GM19239 (cell line): ENCODE data around the gene DZIP1.

ENCODE experiments used
- DNase-seq: peaks from one replicate; pipeline ENCODE4 v3.0.0; 2011; ENCODE audit warnings: low spot score; ENCODE audit not compliant: insufficient read length
- FAIRE-seq: peaks from 2 replicates; lab custom pipeline; 2011; peaks lifted over from hg19 to GRCh38; lab: Jason Lieb, UNC

The DZIP1 gene

GRCh38 chr13:95553581-95554385, 90.7 kb downstream of the DZIP1 start:
- DNase-seq (no peak), FAIRE-seq (peak; percentile 26)

- no peak for DNase-seq
- FAIRE-seq: no peak
Measured at GRCh38 chr13:95552539-95553441, 91.7 kb downstream of the DZIP1 start, which contains the start of gene CLDN10. Gene CLDN10 (plus strand): TSS chr13:95552720. CDS start chr13:95552754, 34 bp downstream.

DNA sequence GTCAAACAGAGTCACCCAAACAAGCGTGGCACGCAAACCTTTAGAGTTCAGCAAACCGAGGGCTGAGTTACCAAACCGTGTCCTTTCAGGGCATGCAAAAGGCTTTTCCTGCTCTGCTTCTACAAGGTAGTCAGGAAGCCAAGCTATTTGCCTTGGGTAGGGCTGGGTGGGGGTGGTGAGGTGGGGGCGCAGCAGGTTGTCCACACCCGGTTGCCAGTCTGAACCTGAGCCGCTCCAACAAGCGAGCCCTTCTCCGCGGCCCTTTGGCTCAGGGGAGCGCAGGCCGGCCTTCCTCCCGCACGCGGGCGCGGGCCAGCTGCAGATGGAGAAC, 92.3 kb downstream of the DZIP1 start:
- DNase-seq (no peak), FAIRE-seq (no peak)

DNA sequence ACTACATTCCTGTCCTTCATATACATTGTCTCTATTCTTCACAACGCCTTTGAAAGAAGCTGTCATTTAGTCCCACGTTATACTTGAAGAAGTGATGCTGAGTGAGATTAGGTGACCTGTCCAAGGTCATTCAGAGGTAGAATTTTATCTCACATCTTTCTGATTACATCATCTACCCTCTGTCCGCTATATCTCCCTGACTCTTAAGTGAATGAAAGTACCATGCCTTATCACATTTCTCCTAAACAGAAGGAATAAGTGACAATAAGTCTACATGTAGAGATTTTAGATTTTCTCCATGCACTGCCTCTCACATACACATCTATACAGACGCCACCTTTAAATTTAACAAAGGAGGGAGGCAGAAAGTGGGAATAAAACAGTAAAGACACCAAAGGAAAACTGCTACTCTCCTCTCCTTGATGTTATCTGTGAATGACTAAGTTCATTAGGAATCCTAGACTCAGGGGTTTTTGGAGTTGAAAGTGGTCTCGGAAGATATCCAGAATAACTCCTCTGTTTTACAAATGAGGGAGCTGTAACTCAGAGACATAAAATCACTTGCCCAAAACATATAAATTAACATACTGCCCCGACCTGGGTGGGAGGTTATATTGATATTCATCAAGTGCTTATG, 96.9 kb downstream of the DZIP1 start:
- no peak for FAIRE-seq

DNA sequence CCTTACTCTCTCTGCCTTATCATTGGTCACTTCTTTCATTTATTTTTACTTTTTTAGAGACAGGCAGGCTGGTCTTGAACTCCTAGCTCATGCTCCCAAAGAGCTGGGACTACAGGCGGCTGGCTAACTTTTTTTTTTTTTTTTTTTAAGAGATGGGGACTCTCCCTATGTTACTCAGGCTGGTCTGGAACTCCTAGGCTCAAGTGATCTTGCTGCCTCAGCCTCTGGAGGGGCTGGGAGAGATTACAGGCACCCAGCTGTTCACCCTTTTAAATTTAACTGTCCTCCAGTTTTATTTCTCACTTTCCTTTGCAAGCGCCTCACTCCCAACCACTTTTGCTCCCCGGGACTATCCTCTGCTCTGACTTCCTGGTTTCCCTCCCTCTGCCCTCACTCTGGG, 97.6 kb downstream of the DZIP1 start:
- DNase-seq (no peak), FAIRE-seq (no peak)

More for the DNA sequence above, 96.9 kb downstream of the DZIP1 start:
- DNase-seq: no peak

DNA sequence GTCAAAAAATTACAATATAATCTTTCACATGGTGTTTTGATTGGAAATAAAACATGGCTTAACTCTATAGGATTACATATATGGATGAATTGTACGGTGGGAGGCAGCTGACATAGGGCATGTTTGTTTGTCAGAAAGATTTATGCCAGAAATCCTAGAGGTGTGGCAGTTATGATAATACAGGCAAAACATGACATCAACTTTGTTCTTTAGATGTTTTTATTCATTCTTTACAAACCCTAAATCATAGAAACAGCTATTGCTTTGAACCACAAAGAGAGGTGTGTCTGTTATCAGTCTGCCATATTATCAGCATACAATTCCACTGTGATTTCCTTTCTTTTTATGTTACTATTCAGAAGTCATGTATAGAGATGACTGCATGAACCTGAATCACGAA, 100.2 kb downstream of the DZIP1 start:
- DNase-seq (no peak), FAIRE-seq (no peak)

- FAIRE-seq (no peak), DNase-seq (no peak)
Measured at GRCh38 chr13:95541911-95542474, 102.5 kb downstream of the DZIP1 start.

DNA sequence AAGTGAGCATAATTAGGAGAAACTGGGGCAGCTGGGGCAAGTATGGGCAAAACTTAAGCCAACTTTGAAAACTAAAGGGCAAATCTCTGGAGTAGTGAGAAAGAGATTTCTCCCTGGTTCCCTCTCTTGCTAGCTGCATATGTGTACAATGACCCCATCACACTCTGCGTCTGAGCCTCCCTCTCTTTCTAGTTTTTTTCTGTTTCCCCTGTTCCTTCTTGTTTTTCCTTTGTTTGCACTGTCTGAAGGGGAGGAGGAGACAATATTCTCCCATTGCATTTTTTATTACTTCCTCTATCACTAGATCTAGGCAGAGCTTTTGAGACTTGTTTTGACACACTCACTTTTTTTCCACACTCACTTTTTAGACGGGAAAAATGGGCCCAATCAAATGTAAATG, 103.2 kb downstream of the DZIP1 start:
- FAIRE-seq (no peak), DNase-seq (no peak)

DNA sequence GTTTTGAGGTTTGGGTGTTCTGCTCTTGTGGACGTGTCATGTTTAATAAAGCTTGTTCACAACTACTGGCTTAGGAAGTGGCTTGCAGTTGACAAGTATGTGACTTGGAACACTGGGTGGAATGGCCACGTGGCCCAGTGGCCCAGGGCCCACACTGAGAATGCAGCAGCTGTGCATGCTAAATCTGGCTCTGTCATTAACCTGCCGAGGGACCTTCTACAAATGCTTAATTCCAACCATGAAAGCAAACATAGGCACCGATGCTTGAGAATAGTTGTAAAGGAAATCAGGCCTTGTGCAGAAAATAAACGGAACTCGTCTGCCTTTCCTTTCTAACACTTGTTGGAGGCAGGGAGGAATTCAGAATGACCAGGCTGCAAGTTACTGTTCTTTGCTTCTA, 103.6 kb downstream of the DZIP1 start:
- FAIRE-seq (no peak), DNase-seq (no peak)

GRCh38 chr13:95536632-95537241, 107.8 kb downstream of the DZIP1 start:
- DNase-seq (no peak), FAIRE-seq (peak; percentile 86)

DNA sequence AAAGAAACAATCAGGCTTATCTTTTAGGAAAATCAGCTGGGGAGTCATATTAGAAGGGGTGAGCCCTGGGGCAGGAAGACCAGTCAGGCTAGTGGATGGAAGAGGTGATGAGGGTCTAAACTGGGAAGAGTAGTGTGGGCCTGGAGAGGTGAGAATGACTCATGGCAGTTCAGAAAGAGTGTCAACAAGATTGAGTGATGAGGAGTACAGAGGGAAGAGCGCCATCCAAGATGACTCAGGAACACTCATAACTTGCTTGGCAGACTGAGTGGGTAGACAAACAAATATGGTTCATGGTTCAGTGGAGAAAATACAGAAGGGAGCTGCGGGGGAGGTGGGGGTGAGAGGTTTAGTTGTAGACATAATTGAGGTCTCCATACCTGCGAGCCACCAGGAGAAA, 109.3 kb downstream of the DZIP1 start:
- FAIRE-seq (no peak), DNase-seq (no peak)

DNA sequence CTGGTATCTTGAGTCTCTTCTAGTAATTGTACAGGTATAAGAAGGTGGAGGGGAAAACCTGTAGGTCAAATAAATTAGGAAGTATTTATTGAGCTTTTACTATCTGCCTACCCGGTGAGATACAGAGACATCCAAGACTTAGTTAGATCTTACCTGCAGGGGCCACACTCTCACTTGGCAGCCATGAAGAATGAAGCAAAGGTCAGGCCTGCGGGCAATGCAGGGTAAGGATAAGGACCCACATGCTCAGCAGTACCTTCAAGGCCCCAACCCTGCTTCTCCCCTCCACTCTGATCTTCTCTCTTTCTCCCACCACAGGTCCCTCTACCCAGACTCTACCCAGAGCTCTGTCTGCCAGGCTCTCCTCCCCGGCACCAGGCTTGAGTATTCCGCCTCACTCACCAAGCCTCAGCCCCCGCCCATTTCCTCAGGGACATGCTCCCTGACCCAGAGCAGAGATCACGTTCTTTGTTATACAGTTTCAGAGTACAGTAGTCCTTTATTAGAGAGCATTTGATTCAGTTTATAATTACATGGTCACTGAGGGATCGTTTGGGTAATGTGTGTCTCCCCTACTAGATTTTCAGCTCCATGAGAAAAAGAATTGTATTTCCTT, 110.9 kb downstream of the DZIP1 start:
- DNase-seq (no peak), FAIRE-seq (no peak)

GRCh38 chr13:95530178-95530577, 114.3 kb downstream of the DZIP1 start:
- FAIRE-seq: no peak
- no peak for DNase-seq
